PC-3 (cell line): ENCODE data around the gene KCND3. TPM values are rescaled to one million over a fixed set of nuclear protein-coding genes. Genes with fewer than 3 reads are reported as not detected.
A peak's percentile ranks its signal among the peaks of the same experiment; 100 is the strongest.
"Not testable (repeated sequence)": the region's sequence is repeated elsewhere in the genome, so short reads cannot be mapped to it uniquely, and the experiment has no call there.

Experiments used
- ATAC-seq: fragments of 200-7000 bp; cut with Tn5 transposase; 2 replicates; pipeline ENCODE4 v1.9.1; 2020; ENCODE audit warnings: mild to moderate bottlenecking, moderate library complexity
- BruUV-seq: library from RNA; stranded (reverse); fragments of 400-500 nt; replicated peaks from 2 replicates; lab custom pipeline; 2021; lab: Mats Ljungman, UMichigan
- CTCF ChIA-PET: fragments of 300-600 bp; sonication (Branson Sonifier 250); formaldehyde crosslinking; loops from one replicate; lab custom pipeline; 2022; ENCODE audit warnings: antibody characterized with exemption; lab: Charles Lee
- POLR2A ChIA-PET: fragments of 300-600 bp; sonication (Branson Sonifier 250); formaldehyde crosslinking; loops from one replicate; lab custom pipeline; 2022; ENCODE audit warnings: antibody characterized with exemption; ENCODE audit not compliant: unreplicated experiment; lab: Charles Lee
- DNase-seq: peaks from one replicate; pipeline ENCODE4 v3.0.0-alpha.2; 2015
- H2AFZ ChIP-seq: fragments of 300-600 bp; sonication (generic); 2 replicates; pipeline ENCODE4 v1.6.0; 2016; ENCODE audit warnings: antibody characterized with exemption, low read length
- H3F3A ChIP-seq: fragments of 300-600 bp; sonication (generic); one replicate; pipeline ENCODE4 v1.6.0; 2017; ENCODE audit warnings: antibody characterized with exemption, low read length, control low read depth, mild to moderate bottlenecking; ENCODE audit not compliant: unreplicated experiment
- H3K27ac ChIP-seq: fragments of 300-600 bp; sonication (generic); 2 replicates; pipeline ENCODE4 v1.5.1; 2016; ENCODE audit warnings: mild to moderate bottlenecking, low read length
- H3K27me3 ChIP-seq: fragments of 300-600 bp; sonication (generic); 2 replicates; pipeline ENCODE4 v1.6.1; 2016; ENCODE audit warnings: low read length, mixed read lengths
- H3K36me3 ChIP-seq: fragments of 300-600 bp; sonication (generic); 2 replicates; pipeline ENCODE4 v1.6.1; 2016; ENCODE audit warnings: low read depth, mixed run types, low read length, mixed read lengths
- H3K4me1 ChIP-seq: fragments of 300-600 bp; sonication (generic); 2 replicates; pipeline ENCODE4 v1.5.1; 2016; ENCODE audit warnings: low read length; ENCODE audit not compliant: insufficient read depth
- H3K4me2 ChIP-seq: fragments of 300-600 bp; sonication (generic); 2 replicates; pipeline ENCODE4 v1.6.0; 2016; ENCODE audit warnings: low read length
- H3K4me3 ChIP-seq: fragments of 300-600 bp; sonication (generic); 2 replicates; pipeline ENCODE4 v1.5.1; 2016; ENCODE audit warnings: mild to moderate bottlenecking, low read length, mixed read lengths
- H3K79me2 ChIP-seq: fragments of 300-600 bp; sonication (generic); 2 replicates; pipeline ENCODE4 v1.6.1; 2017; ENCODE audit warnings: low read length, mixed read lengths
- H3K9ac ChIP-seq: fragments of 300-600 bp; sonication (generic); 2 replicates; pipeline ENCODE4 v1.6.0; 2016; ENCODE audit warnings: mild to moderate bottlenecking, low read length
- H3K9me2 ChIP-seq: fragments of 300-600 bp; sonication (generic); replicated peaks from 2 replicates; pipeline ENCODE4 v1.6.1; 2016; ENCODE audit warnings: mixed run types, low read length, mixed read lengths
- H3K9me3 ChIP-seq: fragments of 300-600 bp; sonication (generic); 2 replicates; pipeline ENCODE4 v1.6.1; 2016; ENCODE audit warnings: low read length, mixed read lengths
- H4K20me1 ChIP-seq: fragments of 300-600 bp; sonication (generic); 2 replicates; pipeline ENCODE4 v1.6.1; 2016; ENCODE audit warnings: low read length, mixed read lengths
- EZH2 ChIP-seq: fragments of 300-600 bp; sonication (generic); IDR thresholded peaks from one replicate; pipeline ENCODE4 v1.6.1; 2017; ENCODE audit warnings: antibody characterized with exemption, mild to moderate bottlenecking, low read length; ENCODE audit not compliant: unreplicated experiment
- EZH2phosphoT487 ChIP-seq: fragments of 300-600 bp; sonication (generic); IDR thresholded peaks from 2 replicates; pipeline ENCODE4 v1.6.1; 2018; ENCODE audit warnings: mild to moderate bottlenecking, antibody characterized with exemption, low read length, borderline replicate concordance
- intact Hi-C: fragments of 100-400 bp; cut with micrococcal nuclease; formaldehyde crosslinking; loops from 2 replicates; pipeline ENCODE4 v1.9.0; 2023
- total RNA-seq: library from RNA; depleted of rRNA; stranded (reverse); fragments of >200 nt; gene quantifications from 2 replicates; pipeline ENCODE4 v1.2.3, GENCODE V29; 2014
- TF ChIP-seq, protein P1 (sequence below): fragments of 300-600 bp; sonication (generic); conservative IDR thresholded peaks from 2 replicates; pipeline ENCODE4 v1.5.1; 2017; ENCODE audit warnings: antibody characterized with exemption, low read depth, mild to moderate bottlenecking, low read length

The KCND3 gene
- total RNA-seq, 1 experiment from 2014 or later: not detected

DNA sequence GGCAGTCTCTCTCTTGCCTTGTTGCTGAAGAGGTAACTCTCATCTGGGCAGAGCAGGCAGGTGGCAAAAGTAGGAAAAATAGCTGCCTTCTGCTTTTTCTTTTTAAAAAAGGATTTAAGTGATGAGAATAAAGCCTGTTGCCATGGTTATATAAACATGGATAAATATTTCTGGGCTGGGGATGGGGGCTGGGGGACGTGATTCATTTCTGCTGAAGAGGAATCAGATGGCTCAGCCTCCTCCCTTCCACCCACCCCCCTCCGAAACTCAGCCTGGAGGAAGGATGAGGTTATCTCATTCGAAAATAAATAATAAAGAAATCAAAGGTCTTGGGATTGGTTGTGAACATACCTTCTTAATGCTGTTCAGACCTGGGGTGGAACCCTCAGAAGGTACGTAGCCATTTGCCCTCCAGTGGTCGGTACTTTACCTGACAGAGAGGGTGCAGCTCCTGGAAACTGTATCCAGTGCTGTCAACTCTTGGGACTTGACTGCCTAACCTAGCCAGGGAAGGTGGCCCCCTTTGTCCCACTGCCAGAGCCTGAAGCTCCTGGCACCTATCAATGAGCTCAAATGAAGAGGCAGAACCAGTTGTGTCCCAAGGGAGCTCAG is 246.4 kb downstream of the KCND3 start:
- Histone ChIP-seq H3K27ac (no peak overlapping the region), H3K9ac (no peak overlapping the region), H3K27me3 (no peaks in the 10 kb centered on the region), H3K79me2 (no peaks in the 10 kb centered on the region), H3K4me2 (no peak overlapping the region), H2AFZ (no peak overlapping the region), H3K4me1 (peaks cover 17% of the 10 kb centered on the region; the same call in 1 of the 2 replicates), H4K20me1 (no peaks in the 10 kb centered on the region), H3K4me3 (no peak overlapping the region), H3K36me3 (no peaks in the 10 kb centered on the region), H3K9me3 (no peaks in the 10 kb centered on the region), H3K9me2 (no peaks in the 10 kb centered on the region), H3F3A (no peaks in the 10 kb centered on the region)
- ChIA-PET POLR2A (no interaction called here), CTCF (interaction anchor here (0.5 to 0.8 kb wide), 2 partner anchors 28 to 71 kb away, joined by 4 to 5 read pairs; no protein-coding TSS in a partner anchor)
- TF ChIP-seq EZH2 (no peak), EZH2phosphoT487 (no peak)
- TF ChIP-seq, protein P1, sequence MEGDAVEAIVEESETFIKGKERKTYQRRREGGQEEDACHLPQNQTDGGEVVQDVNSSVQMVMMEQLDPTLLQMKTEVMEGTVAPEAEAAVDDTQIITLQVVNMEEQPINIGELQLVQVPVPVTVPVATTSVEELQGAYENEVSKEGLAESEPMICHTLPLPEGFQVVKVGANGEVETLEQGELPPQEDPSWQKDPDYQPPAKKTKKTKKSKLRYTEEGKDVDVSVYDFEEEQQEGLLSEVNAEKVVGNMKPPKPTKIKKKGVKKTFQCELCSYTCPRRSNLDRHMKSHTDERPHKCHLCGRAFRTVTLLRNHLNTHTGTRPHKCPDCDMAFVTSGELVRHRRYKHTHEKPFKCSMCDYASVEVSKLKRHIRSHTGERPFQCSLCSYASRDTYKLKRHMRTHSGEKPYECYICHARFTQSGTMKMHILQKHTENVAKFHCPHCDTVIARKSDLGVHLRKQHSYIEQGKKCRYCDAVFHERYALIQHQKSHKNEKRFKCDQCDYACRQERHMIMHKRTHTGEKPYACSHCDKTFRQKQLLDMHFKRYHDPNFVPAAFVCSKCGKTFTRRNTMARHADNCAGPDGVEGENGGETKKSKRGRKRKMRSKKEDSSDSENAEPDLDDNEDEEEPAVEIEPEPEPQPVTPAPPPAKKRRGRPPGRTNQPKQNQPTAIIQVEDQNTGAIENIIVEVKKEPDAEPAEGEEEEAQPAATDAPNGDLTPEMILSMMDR: no peak
- DNase-seq: no peak
- ATAC-seq: no peak
- intact Hi-C loops: no loop called here
- no TSS peak for BruUV-seq

GRCh38 chr1:111742292-111742691 is 247.2 kb downstream of the KCND3 start:
- POLR2A ChIA-PET, H3K36me3 ChIP-seq, H3K27ac ChIP-seq, DNase-seq, intact Hi-C loops, H3K9me2 ChIP-seq, H4K20me1 ChIP-seq, H3K79me2 ChIP-seq, ATAC-seq, H3K4me3 ChIP-seq, BruUV-seq, H2AFZ ChIP-seq, H3K4me2 ChIP-seq, H3K9ac ChIP-seq, H3K27me3 ChIP-seq, H3K9me3 ChIP-seq, H3F3A ChIP-seq, CTCF ChIA-PET: not testable (repeated sequence)
- H3K4me1 ChIP-seq: peaks cover 20% of the 10 kb centered on the region; the same call in 1 of the 2 replicates

GRCh38 chr1:111739925-111740765 is 249.3 kb downstream of the KCND3 start:
- CTCF ChIA-PET: interaction anchor here (0.6 kb wide), 1 partner anchor 30 kb away, joined by 3 read pairs; no protein-coding TSS in a partner anchor
- BruUV-seq: no TSS peak

More at GRCh38 chr1:111739925-111740765, 249.3 kb downstream of the KCND3 start:
- peaks cover 20% of the 10 kb centered on the region; the same call in 1 of the 2 replicates for H3K4me1 ChIP-seq
- POLR2A ChIA-PET: no interaction called here
- H3K27ac ChIP-seq: no peak overlapping the region
- H3K4me3 ChIP-seq: peak overlapping the region; percentile 64
- no peaks in the 10 kb centered on the region for H3K27me3 ChIP-seq
- H3K79me2 ChIP-seq: no peaks in the 10 kb centered on the region
- H3K36me3 ChIP-seq: no peaks in the 10 kb centered on the region
- no peaks in the 10 kb centered on the region for H3K9me2 ChIP-seq
- no peak for TF ChIP-seq EZH2phosphoT487
- no peak for TF ChIP-seq EZH2
- TF ChIP-seq, protein P1: no peak
- no peaks in the 10 kb centered on the region for H3F3A ChIP-seq
- H3K4me2 ChIP-seq: peak overlapping the region; percentile 92
- ATAC-seq: peak; percentile 45
- H3K9ac ChIP-seq: no peak overlapping the region
- no peaks in the 10 kb centered on the region for H3K9me3 ChIP-seq
- peak; percentile 69 for DNase-seq
- peak overlapping the region; percentile 94 for H2AFZ ChIP-seq
- no peaks in the 10 kb centered on the region for H4K20me1 ChIP-seq
- intact Hi-C loops: loop anchor here (2.0 kb wide), 1 partner anchor 25 kb away; no protein-coding TSS in a partner anchor
